Rectal smooth muscle tissue (tissue), 1 donor: Measurements from ENCODE around the gene PLA2G2C.
A peak's percentile ranks its signal among the peaks of the same experiment; 100 is the strongest.

Experiments
- H3K27ac ChIP-seq: one replicate; pipeline ENCODE4 v1.7.0; 2013; ENCODE audit warnings: low read depth, low read length, inconsistent platforms
- H3K27me3 ChIP-seq: one replicate; pipeline ENCODE4 v1.7.0; 2013; ENCODE audit warnings: low read length; ENCODE audit not compliant: control insufficient read depth, insufficient read depth
- H3K36me3 ChIP-seq: one replicate; pipeline ENCODE4 v1.7.0; 2013; ENCODE audit warnings: low read length; ENCODE audit not compliant: control insufficient read depth, insufficient read depth
- H3K4me1 ChIP-seq: one replicate; pipeline ENCODE4 v1.7.0; 2013; ENCODE audit warnings: low read length; ENCODE audit not compliant: control insufficient read depth, insufficient read depth
- H3K4me3 ChIP-seq: one replicate; pipeline ENCODE4 v1.7.0; 2013; ENCODE audit warnings: low read length
- H3K9ac ChIP-seq: one replicate; pipeline ENCODE4 v1.7.0; 2013; ENCODE audit warnings: low read length

The PLA2G2C gene

DNA sequence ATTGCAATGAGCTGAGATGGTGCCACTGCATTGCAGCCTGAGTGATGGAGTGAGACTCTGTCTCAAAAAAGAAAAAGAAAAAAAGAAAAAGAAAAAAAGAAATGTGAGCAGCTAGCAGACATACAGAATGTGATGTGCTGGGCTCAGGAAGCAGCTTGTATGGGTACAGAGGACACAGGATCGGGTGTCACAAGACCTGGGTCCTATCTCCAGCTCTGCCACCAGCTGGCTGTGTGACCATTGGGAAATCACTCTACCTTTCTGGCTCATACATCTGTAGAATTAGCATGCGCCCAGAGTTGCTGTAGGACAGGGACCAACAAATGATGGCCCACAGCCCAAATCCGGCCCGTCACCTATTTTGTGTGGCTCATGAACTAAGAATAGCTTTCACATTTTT is 3.3 kb upstream of the PLA2G2C start:
- H3K4me3 ChIP-seq = no peak overlapping the region
- H3K27me3 ChIP-seq = no peaks in the 10 kb centered on the region
- no peak overlapping the region for H3K27ac ChIP-seq
- H3K36me3 ChIP-seq = peaks cover 2% of the 10 kb centered on the region
- no peak overlapping the region for H3K9ac ChIP-seq
- H3K4me1 ChIP-seq = peaks cover 32% of the 10 kb centered on the region

DNA sequence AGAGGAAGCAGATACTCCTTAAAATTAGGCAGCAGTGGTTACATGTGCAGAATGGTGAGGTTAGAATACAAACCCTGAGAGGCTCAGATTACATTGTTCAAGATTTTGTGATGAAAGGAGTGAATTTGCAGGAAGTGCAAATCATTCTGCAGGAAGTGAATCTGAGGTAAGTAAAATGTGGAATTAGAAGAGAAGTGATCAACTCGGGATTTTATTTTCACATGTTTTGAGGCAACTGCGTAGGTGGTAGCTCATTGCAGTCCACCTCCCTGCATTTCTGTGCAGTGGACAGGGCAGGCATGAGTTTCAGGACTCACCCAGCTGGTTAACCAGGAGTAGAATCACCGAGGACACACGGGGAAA is 2.1 kb upstream of the PLA2G2C start:
- H3K36me3 ChIP-seq = peaks cover 2% of the 10 kb centered on the region
- peak overlapping the region; percentile 95 for H3K27ac ChIP-seq
- peaks cover 37% of the 10 kb centered on the region for H3K4me1 ChIP-seq
- no peaks in the 10 kb centered on the region for H3K27me3 ChIP-seq
- H3K4me3 ChIP-seq = no peak overlapping the region
- H3K9ac ChIP-seq = no peak overlapping the region

DNA sequence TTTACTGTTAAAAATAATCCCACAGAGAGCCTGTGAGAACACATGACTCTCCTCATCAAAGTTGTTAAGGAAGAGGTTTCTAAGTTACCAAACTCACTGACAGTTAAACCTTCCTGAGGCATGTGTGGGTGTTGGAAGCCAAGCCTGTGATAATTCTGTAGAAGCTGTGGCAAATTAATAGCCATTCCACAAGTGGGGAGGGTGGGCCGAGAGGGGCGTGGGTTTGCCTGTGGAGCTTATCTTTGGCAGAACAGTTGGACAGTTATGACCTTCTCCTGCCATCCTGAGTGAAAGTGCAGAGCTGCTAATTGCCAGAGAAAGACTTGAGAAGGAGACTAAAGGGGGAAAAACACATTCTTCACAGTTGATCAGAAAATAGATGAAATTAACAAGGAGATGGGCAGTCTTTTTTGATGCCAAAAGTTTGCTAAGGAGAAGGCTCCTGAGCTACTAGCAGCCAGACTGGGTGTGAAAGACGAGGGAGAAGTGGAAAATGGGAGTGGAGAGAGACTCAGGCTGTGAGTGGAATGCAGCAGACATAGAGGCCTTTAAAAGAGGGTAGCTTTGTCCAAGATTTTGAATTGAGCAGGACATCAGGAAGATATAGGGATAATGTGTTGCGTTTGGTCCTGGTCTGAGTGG is 1.6 kb upstream of the PLA2G2C start:
- peaks cover 42% of the 10 kb centered on the region for H3K4me1 ChIP-seq
- peak overlapping the region; percentile 95 for H3K27ac ChIP-seq
- no peak overlapping the region for H3K4me3 ChIP-seq
- no peaks in the 10 kb centered on the region for H3K27me3 ChIP-seq
- H3K36me3 ChIP-seq = peaks cover 2% of the 10 kb centered on the region
- no peak overlapping the region for H3K9ac ChIP-seq

DNA sequence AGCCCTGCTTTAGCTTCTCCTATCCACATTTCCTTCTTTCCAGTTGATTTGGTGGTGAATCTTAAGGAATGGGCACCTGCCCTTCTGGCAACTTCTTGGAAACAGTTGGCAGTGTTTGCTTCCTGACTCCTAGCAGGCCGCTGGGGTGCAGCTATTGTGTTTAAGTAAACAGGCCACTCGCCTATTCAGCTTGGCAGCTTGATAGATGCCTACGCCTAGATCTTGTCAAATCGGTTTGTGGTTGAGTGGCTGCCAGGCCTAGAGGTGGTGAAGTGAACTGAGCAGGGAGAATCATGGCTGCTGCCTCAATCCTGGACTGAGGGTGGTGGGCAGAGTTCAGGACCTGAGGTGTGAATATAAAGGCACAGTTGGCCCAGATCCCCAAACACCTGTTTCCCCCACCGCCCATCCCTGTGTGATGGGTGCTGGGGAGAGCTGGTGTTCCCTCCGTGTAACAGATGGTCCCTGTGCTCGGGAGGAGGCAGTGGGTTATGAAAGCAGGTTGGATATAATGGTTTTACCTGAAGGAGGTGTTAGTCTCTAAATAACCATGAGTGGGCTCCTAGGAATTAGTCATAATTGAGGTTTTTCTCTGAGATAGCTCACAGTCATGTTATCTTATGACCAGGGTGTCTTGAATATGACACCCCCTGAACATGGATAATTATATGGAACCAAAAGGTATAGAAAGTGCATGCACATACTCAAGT is 940 bp upstream of the PLA2G2C start:
- H3K4me1 ChIP-seq = peaks cover 41% of the 10 kb centered on the region

DNA sequence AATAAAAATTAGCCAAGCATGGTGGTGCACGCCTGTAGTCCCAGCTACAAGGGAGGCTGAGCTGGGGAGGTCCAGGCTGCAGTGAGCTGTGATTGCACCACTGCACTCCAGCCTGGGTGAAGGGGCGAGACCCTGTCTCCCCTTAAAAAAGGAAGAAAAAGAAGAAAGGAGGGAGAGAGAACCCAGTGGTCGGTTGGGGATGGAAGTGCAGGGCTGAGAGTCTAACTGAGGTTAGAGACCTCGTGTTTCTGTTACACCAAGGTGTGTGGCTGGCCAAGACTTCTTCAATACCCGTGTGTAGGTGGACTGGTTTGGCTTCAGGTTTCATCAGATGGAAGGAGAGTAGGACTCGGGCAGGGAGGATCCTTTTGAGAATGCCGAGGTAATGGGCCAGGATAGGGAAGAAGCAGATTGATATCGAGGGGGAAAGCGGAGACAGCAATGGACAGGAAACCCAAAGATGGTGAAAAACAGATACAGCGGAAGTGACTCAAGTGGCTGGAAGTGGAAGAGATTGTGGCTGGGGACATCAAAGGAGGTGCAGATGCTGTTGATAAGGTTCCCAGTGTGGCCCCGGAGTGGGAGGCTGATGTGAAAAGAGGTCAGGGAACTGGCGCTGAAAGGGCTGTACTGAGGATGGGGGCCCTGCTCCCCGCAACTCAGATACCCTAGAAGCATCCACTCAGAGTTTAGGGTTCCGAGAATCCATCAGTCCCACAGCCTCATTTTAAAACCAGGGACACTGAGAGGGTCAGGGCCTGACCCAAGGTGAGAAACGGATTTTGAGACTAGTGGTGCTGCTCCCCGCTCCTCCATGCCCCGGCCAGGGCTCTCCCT is 1.1 kb downstream of the PLA2G2C start:
- Histone ChIP-seq H3K4me1 (peaks cover 37% of the 10 kb centered on the region), H3K4me3 (peak overlapping the region; percentile 53), H3K36me3 (no peaks in the 10 kb centered on the region), H3K27me3 (no peaks in the 10 kb centered on the region), H3K9ac (no peak overlapping the region), H3K27ac (peak overlapping the region; percentile 95)

More for the DNA sequence above, 940 bp upstream of the PLA2G2C start:
- Histone ChIP-seq H3K4me3 (peak overlapping the region; percentile 76), H3K27me3 (no peaks in the 10 kb centered on the region), H3K27ac (peak overlapping the region; percentile 95), H3K36me3 (peaks cover 2% of the 10 kb centered on the region), H3K9ac (no peak overlapping the region)

DNA sequence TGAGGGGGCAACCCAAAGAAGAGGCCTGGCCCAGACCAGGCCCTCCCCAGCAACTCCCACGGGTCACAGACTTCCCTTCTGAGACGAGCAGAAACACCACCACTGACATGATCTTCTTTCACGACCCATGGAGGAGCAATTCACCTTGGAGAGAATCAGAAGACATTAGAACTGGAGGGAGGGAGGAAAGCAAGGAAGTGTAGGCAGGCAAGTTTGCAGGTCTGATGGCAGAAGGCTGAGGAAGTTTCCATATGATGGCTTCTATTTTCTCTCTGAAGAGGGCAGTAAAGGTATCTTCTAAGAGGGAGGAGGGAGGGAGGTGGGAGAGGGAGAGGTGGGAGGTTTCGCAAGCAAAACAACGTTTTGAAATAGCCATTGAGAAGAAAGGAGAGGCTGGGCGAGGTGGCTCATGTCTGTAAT is 1.8 kb downstream of the PLA2G2C start:
- H3K4me1 ChIP-seq = peaks cover 37% of the 10 kb centered on the region
- no peaks in the 10 kb centered on the region for H3K36me3 ChIP-seq

DNA sequence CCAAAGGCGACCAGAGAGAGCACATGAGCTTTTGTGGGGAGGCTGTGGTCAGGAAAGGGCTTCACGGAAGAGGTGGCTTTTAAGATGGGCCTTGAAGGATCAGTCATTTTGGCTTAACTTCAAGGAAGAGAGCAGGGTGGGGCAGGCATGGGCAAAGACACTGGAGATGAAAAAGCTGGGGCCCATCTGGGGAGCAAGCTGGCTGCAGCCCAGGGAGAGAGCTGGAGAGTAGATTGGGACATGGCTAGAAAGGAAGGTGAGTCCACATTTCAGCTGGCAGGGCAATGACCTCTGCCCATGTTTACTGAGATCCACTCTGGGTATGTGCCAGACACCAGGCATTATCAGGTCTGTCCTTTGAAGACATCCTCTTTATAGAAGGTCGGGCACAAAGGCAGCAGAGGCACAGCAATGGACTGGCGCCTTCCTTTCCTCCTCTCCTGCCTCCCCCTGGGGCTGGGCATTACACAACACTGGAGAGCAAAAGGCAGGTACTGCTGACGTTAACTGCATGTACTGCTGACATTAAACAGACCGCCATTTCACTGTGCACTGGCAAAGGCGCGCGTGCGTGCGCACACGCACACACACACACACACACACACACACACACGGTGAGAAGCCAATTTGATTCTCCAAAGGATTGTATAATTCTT is 2.6 kb downstream of the PLA2G2C start:
- peaks cover 33% of the 10 kb centered on the region for H3K4me1 ChIP-seq
- no peaks in the 10 kb centered on the region for H3K27me3 ChIP-seq
- no peaks in the 10 kb centered on the region for H3K36me3 ChIP-seq
- H3K4me3 ChIP-seq = no peak overlapping the region
- peak overlapping the region; percentile 95 for H3K27ac ChIP-seq
- no peak overlapping the region for H3K9ac ChIP-seq

More for the DNA sequence above, 1.8 kb downstream of the PLA2G2C start:
- Histone ChIP-seq H3K27me3 (no peaks in the 10 kb centered on the region), H3K9ac (no peak overlapping the region), H3K27ac (peak overlapping the region; percentile 95), H3K4me3 (no peak overlapping the region)

DNA sequence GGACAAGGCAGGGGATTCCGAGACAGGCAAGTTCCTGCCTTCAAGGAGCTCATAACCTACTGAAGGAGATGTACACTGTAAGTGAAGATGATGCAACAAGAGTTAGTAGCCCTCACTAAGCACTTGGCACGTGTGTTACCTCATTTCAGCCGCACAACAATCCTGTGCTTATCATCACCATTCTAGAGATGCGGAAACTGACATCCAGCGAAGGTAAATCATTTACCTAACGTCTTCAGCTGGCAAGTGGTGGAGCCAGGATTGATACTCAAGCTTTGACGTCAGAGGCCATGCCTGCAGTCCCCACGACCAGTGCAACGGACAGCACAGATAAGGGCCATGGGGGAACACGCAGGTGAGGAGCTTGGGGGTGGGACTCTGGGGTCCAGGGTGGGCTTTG is 3.3 kb downstream of the PLA2G2C start:
- Histone ChIP-seq H3K27me3 (no peaks in the 10 kb centered on the region), H3K9ac (no peak overlapping the region), H3K36me3 (no peaks in the 10 kb centered on the region), H3K27ac (peak overlapping the region; percentile 95), H3K4me3 (no peak overlapping the region), H3K4me1 (peaks cover 32% of the 10 kb centered on the region)

DNA sequence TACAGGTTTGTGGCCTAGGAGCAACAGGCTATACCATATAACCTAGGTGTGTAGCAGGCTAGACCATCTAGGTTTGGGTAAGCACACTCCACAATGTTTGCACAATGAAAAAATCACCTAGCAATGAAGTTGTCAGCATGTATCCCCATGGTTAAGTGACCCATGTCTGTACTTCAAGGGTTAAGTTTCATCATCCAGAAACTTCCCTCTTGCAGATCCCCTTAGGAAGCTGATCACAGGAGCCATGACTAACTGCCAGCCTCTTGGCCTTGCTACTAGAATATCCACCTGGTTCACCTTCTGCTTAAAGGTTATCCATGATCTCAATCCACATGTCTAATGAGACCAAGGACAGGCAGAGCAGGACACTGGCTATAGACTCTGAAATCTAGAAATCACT is 3.9 kb downstream of the PLA2G2C start:
- Histone ChIP-seq H3K4me1 (peaks cover 30% of the 10 kb centered on the region), H3K36me3 (no peaks in the 10 kb centered on the region), H3K9ac (no peak overlapping the region), H3K4me3 (no peak overlapping the region), H3K27me3 (no peaks in the 10 kb centered on the region), H3K27ac (peak overlapping the region; percentile 95)

DNA sequence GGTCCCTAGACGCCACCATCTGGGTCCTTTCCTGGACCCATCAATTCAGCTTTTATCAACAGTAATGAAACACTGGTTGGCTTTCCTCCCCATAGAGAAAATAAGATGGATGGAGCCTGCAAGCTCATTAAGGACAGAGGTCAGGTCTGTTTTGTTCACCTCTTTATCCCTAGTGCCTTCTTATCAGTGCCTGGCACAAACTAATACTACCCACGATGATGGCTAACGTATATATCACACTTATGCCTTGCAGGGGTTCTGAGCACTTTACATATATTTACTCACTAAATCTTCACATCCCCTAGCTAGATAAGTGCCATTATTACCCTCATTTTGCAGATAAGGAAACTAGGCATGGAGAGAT is 5.5 kb downstream of the PLA2G2C start:
- Histone ChIP-seq H3K27me3 (no peaks in the 10 kb centered on the region), H3K4me1 (peaks cover 24% of the 10 kb centered on the region), H3K36me3 (no peaks in the 10 kb centered on the region), H3K27ac (no peak overlapping the region), H3K4me3 (no peak overlapping the region), H3K9ac (no peak overlapping the region)

DNA sequence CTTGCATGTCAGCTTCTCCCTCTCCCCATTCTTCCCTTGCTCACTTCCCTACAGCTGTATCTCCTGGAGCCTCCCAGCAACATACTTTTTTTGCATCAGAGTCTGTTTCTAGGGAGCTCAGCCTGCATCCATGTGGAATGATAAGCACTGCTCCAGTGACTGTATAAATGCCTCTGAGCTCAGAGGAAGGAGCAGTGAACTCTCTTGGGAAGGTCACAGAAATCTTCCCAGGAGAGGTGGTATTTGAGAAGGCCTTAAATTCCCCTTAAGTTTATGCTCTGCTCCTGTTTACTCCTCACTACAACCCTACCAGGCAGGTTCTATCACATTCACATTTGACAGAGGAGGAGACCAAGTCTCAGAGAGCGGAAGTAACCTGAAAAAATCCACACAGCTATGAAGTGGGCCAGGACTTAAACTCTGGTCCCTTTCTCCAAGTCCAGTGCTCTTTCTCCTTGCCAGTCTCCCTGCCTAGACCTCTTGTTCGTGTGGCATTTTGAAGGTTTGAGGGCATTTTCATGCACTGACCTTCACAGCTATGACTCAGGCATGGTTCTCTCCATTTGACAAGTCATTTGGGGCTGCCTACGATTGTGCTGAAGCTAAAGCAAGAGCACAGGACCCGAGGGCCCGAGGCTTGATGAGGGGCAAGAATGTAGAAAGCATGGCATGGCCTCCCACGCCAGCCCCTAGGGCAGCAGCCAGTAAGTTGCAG is 6.0 kb downstream of the PLA2G2C start:
- Histone ChIP-seq H3K27ac (no peak overlapping the region), H3K36me3 (no peaks in the 10 kb centered on the region), H3K27me3 (no peaks in the 10 kb centered on the region), H3K9ac (no peak overlapping the region), H3K4me3 (no peak overlapping the region), H3K4me1 (peaks cover 20% of the 10 kb centered on the region)
